ENCODE data around the gene POP4. TPM values are rescaled to one million over a fixed set of nuclear protein-coding genes. Genes with fewer than 3 reads are reported as not detected.

POP4 gene
- total RNA-seq, 4 donors from 2014 or later = 10.3 to 54.0 (median 36.4) TPM

DNA sequence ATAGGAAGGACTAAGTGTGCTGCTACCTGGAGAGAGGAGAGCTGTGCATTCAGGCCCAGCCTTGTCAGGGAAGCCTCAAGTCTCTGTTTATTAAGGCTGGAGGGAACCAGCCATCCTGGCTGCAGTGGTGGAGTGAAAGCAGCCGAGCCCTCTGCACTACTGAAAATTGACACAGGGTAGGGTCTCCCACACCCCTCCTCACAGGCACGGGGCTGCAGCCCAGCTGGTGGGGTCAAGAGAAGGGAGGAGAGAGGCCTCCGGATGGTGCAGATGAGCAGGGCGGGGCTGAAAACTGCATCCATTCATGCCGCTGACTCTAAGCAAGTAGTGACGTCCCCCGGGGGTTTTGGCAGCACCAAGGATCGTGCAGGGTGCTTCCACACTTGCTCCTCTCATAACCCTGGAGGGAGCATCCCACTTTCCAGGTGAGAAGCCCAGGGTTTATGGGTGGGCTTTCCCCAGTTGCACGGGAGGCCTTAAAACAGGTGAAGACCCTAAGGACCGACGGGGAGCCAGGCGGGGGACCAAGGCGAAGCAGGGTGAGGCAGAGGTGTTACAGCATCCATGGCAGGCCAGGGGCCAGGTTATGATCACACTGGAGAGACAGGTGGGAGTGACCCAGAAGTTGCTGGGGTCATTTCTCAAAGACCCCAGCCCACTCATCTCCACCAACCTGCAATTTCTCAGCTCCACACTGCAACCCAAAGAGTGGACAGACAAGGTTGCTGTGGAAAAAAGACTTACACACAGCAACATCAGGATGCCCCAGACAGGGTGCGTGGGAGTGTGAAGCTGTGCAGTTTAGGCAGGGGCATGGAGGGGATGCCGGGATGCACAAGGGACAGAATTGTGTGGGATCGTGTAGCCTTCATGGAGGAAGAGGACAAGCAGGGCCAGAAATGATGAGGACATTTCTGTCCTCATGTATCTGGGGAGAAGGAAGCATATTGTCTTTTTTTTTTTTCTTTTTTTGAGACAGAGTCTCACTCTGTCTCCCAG lies 43.5 kb upstream of the POP4 start:
- H3K4me3 ChIP-seq = no peak overlapping the region
- no peak overlapping the region for H3K27ac ChIP-seq
- intact Hi-C loops (cut with DNase I; ENCODE audit: low total_unique reads) = no loop called here
- no peak for DNase-seq
- no peak for TF ChIP-seq POLR2A (IDR thresholded peaks at IDR 0.05)
- TF ChIP-seq, protein P1, sequence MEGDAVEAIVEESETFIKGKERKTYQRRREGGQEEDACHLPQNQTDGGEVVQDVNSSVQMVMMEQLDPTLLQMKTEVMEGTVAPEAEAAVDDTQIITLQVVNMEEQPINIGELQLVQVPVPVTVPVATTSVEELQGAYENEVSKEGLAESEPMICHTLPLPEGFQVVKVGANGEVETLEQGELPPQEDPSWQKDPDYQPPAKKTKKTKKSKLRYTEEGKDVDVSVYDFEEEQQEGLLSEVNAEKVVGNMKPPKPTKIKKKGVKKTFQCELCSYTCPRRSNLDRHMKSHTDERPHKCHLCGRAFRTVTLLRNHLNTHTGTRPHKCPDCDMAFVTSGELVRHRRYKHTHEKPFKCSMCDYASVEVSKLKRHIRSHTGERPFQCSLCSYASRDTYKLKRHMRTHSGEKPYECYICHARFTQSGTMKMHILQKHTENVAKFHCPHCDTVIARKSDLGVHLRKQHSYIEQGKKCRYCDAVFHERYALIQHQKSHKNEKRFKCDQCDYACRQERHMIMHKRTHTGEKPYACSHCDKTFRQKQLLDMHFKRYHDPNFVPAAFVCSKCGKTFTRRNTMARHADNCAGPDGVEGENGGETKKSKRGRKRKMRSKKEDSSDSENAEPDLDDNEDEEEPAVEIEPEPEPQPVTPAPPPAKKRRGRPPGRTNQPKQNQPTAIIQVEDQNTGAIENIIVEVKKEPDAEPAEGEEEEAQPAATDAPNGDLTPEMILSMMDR (IDR thresholded peaks at IDR 0.05) = no peak
- no peaks in the 10 kb centered on the region for H3K36me3 ChIP-seq
- H3K4me1 ChIP-seq = no peaks in the 10 kb centered on the region
- H3K9me3 ChIP-seq = peaks cover 0 to 8% of the 10 kb centered on the region in 2 donors
- H3K27me3 ChIP-seq = no peaks in the 10 kb centered on the region

DNA sequence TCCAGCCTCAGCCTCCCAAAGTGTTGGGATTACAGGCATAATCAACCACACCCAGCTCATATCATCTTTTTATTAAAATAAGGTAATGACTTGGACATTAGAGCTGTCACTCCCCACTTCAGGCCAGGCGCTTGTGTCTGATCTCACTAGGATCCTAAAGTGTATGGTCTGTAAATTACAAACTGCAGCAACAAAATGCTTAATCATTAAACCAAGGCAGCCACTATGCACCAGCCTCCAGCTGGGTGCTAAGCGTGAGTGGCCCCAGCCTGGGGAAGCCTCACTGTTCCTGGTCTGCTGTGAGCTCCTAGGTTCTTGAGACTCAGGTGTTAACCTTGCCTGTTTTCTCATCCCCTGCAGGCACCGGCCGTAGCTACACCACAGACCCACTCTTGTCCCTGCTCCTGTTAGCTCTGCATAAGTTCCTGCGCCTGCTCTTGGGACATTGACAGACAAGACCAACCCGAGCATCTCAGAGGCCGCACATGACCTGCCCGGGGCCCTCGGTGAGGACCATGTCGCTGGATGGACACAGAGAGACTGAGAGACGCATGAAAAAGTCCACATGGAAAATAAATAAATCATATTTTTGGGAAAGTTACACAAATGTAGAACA lies 42.5 kb upstream of the POP4 start:
- Histone ChIP-seq H3K27me3 (no peaks in the 10 kb centered on the region), H3K4me1 (no peaks in the 10 kb centered on the region)
- TF ChIP-seq, protein P1 (IDR thresholded peaks at IDR 0.05) = no peak
- no peak for TF ChIP-seq POLR2A (IDR thresholded peaks at IDR 0.05)

DNA sequence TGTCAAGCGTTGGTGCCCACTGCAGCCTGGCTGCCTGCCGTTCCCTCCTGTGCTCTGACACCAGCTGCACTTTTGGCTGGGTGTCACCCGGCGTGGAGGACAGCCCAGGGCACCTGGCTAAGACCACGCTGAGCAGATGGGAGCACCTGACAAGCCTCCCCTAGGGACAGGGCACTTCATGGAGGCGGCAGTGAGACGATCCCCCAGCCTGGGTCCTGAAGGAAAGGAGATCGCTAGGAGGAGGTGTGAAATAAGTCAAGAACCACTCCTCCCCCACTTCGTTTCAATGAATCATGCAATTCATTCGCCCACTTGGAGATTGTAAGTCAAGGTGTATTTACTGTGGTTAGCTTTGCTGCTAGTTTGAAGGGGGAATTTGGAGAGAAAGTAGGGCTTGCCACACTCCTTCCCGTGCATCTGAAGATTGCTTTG lies 41.5 kb upstream of the POP4 start:
- H3K27me3 ChIP-seq = no peaks in the 10 kb centered on the region
- intact Hi-C loops (cut with DNase I; ENCODE audit: low total_unique reads) = no loop called here
- no peak for TF ChIP-seq POLR2A (IDR thresholded peaks at IDR 0.05)
- TF ChIP-seq, protein P1 (IDR thresholded peaks at IDR 0.05) = no peak
- no peak overlapping the region for H3K4me3 ChIP-seq
- H3K4me1 ChIP-seq = no peaks in the 10 kb centered on the region
- H3K36me3 ChIP-seq = no peaks in the 10 kb centered on the region
- H3K9me3 ChIP-seq = peaks cover 0 to 4% of the 10 kb centered on the region in 2 donors
- DNase-seq = no peak
- H3K27ac ChIP-seq = no peak overlapping the region

More for the DNA sequence above, 42.5 kb upstream of the POP4 start:
- intact Hi-C loops (cut with DNase I; ENCODE audit: low total_unique reads) = no loop called here
- Histone ChIP-seq H3K4me3 (no peak overlapping the region), H3K36me3 (no peaks in the 10 kb centered on the region), H3K9me3 (peaks cover 0 to 8% of the 10 kb centered on the region in 2 donors), H3K27ac (no peak overlapping the region)
- DNase-seq = no peak

- no peak for DNase-seq
- Histone ChIP-seq H3K27ac (no peak overlapping the region), H3K4me1 (no peaks in the 10 kb centered on the region), H3K27me3 (no peaks in the 10 kb centered on the region), H3K36me3 (no peaks in the 10 kb centered on the region), H3K4me3 (no peak overlapping the region), H3K9me3 (no peaks in the 10 kb centered on the region)
- TF ChIP-seq, protein P1 (IDR thresholded peaks at IDR 0.05) = no peak
- TF ChIP-seq POLR2A (IDR thresholded peaks at IDR 0.05) = no peak
- intact Hi-C loops (cut with DNase I; ENCODE audit: low total_unique reads) = no loop called here
These were observed 40.9 kb upstream of the POP4 start for GRCh38 chr19:29565171-29565570.

Measured in uterus (tissue), 4 donors.